Measurements from ENCODE around the gene HAL. TPM values are rescaled to one million over a fixed set of nuclear protein-coding genes. Genes with fewer than 3 reads are reported as not detected.

The HAL gene
- total RNA-seq, 2 experiments from 2014 or later, result 0.25 TPM

DNA sequence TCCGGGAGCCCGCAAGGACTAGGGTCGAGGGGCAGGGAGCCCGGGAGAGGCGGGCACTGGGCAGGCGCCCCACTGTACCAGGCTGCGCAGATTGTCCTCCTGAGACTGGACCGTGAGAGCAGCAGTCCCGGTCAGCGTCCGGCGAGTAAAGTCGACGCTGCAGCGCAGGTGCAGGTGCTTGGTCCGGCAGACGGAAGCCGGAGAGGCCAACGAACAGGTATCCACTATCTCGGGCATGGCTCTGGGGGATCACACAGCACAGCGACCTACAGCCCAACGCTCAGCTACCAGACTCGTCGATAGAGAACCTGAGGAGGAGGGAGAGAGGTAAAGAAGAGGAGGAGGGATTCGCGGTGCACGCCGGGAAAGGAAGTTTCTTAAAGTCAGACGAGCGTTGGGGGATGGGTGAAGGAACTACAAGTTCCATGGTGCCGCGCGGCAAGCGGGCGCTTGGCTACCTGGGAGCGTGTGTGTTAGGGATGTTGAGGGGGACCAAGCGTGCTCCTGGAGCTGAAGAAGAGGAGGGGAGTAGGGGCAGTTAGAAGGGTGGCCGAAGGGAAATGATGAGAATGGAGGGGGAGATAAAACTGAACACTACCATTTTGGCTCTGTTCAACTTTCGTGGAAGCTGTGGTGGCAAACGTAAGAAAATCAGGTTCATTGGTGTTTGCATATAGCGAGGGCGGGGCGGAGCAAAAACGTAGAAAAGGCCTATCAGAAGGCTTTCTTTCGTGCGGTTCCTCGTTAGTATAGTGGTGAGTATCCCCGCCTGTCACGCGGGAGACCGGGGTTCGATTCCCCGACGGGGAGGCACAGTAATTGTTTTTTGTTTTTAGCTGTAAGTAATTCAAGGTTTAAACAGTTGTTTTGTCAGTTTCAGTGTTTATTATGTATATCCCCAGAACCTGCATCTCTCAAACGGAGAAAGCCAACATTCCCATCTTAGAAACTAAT is 39.4 kb upstream of the HAL start, which contains the start of gene LTA4H:
Gene LTA4H, minus strand, starts transcription at position 305 of the 954 bp plus-strand sequence. Its CDS starts 68 bp downstream, at position 237.
- H3K27me3 Mint-ChIP-seq, result no peaks in the 10 kb centered on the region

DNA sequence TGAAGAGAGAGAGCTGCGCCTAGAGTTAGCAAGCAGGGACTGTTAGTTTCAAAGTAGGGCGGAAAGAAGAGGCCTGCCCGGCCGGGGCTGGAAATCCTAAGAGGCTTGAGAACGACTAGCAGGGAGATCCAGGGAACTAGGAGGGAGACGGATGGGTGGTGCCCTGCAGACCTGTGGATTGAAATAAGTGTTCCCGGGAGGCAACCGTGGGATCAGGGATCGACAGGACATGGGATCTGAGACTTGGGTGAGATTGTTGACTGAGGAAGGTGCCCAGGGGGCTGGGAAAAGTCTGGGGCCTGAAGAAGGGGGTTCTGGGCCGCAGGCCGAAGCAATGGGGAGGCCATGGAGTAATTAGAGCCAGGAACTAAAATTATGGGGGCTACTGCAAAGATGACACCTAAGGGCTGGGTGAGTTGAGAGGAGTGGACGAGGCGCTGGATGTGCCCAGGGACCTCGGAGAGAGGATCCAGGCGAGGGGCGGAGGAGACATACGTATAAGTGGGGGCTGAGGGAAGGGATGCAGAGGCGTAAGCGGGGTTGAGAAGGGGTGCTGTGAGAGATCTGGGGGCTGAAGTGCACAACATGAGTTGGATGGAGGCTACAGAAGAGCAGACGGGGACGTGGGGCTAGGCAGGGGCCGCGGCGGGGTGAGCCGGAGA is 38.6 kb upstream of the HAL start:
- no peak overlapping the region for H3K4me3 Mint-ChIP-seq
- CTCF ChIA-PET, result interaction anchor here (1.6 kb wide), 1 partner anchor 36 kb away, joined by 7 read pairs; no protein-coding TSS in a partner anchor
- peak; percentile 36 for DNase-seq
- no peaks in the 10 kb centered on the region for H3K9me3 Mint-ChIP-seq
- intact Hi-C loops (cut with micrococcal nuclease), result no loop called here
- TF ChIP-seq, protein P1, sequence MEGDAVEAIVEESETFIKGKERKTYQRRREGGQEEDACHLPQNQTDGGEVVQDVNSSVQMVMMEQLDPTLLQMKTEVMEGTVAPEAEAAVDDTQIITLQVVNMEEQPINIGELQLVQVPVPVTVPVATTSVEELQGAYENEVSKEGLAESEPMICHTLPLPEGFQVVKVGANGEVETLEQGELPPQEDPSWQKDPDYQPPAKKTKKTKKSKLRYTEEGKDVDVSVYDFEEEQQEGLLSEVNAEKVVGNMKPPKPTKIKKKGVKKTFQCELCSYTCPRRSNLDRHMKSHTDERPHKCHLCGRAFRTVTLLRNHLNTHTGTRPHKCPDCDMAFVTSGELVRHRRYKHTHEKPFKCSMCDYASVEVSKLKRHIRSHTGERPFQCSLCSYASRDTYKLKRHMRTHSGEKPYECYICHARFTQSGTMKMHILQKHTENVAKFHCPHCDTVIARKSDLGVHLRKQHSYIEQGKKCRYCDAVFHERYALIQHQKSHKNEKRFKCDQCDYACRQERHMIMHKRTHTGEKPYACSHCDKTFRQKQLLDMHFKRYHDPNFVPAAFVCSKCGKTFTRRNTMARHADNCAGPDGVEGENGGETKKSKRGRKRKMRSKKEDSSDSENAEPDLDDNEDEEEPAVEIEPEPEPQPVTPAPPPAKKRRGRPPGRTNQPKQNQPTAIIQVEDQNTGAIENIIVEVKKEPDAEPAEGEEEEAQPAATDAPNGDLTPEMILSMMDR (IDR thresholded peaks at IDR 0.05), result no peak
- no peak overlapping the region for H3K27ac Mint-ChIP-seq
- POLR2A ChIA-PET, result interaction anchor here (1.5 kb wide), 1 partner anchor 12 kb away, joined by 6 read pairs; no protein-coding TSS in a partner anchor
- ATAC-seq, result no peak
- H3K27me3 Mint-ChIP-seq, result no peaks in the 10 kb centered on the region
- H3K36me3 Mint-ChIP-seq (ENCODE audit: low read depth), result no peaks in the 10 kb centered on the region
- H3K4me1 Mint-ChIP-seq (ENCODE audit: low read depth), result peaks cover 23% of the 10 kb centered on the region

More for the DNA sequence above, 39.4 kb upstream of the HAL start, which contains the start of gene LTA4H:
- peaks cover 15% of the 10 kb centered on the region for H3K4me1 Mint-ChIP-seq (ENCODE audit: low read depth)
- H3K27ac Mint-ChIP-seq, result no peak within 1 kb of the TSS
- H3K36me3 Mint-ChIP-seq (ENCODE audit: low read depth), result no peaks in the 10 kb centered on the region
- ChIA-PET POLR2A (interaction anchor here (0.9 to 1.8 kb wide), 3 partner anchors 10 to 92 kb away, joined by 3 to 7 read pairs (median 6); partner anchors contain the start of genes AMDHD1 and CCDC38), CTCF (interaction anchor here (0.7 to 1.6 kb wide), 4 partner anchors 37 to 180 kb away, joined by 3 to 7 read pairs (median 4); no protein-coding TSS in a partner anchor)
- H3K9me3 Mint-ChIP-seq, result no peaks in the 10 kb centered on the region
- ATAC-seq (peak; percentile 96), DNase-seq (peak; percentile 100)
- TF ChIP-seq, protein P1 (IDR thresholded peaks at IDR 0.05), result no peak
- intact Hi-C loops (cut with micrococcal nuclease), result no loop called here
- no peak within 1 kb of the TSS for H3K4me3 Mint-ChIP-seq

DNA sequence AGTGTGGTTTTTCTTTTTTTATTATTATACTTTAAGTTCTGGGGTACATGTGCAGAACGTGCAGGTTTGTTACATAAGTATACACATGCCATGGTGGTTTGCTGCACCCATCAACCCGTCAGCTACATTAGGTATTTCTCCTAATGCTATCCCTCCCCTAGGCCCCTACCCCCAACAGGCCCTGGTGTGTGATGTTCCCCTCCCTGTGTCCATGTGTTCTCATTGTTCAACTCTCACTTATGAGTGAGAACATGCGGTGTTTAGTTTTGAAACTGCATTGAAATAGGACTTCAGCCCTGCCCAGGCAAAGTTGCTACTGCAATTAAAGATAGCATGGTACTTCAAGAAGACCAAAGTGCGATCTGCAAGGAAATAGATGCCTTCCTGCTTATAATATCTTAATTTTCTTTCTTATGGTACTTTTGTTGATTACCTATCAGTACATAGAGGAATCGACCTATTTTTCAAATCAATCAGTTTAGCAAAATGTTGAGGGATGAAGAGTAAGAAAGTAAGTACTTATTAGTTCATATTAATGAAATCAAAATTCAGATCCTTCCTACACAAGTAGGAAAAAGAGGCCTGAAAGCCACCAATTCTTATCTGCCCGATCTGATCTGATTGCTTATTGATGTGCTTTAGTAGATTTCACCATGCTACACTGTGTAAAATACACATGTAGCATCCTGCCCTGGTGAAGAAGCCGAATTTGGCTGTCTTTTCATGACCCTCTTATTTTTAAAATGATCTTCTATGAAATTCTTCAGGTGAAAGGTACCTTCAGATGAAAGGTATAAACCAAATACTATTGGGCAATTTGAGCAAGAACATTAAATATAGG is 37.6 kb upstream of the HAL start:
- intact Hi-C loops (cut with micrococcal nuclease), result no loop called here
- Mint-ChIP-seq H3K4me3 (no peak overlapping the region), H3K36me3 (ENCODE audit: low read depth) (no peaks in the 10 kb centered on the region), H3K27me3 (no peaks in the 10 kb centered on the region), H3K4me1 (ENCODE audit: low read depth) (peaks cover 27% of the 10 kb centered on the region), H3K27ac (no peak overlapping the region), H3K9me3 (no peaks in the 10 kb centered on the region)
- POLR2A ChIA-PET, result no interaction called here
- no peak for ATAC-seq
- TF ChIP-seq, protein P1 (IDR thresholded peaks at IDR 0.05), result no peak
- no peak for DNase-seq
- CTCF ChIA-PET, result interaction anchor here (2.0 kb wide), 1 partner anchor 182 kb away, joined by 12 read pairs; no protein-coding TSS in a partner anchor

DNA sequence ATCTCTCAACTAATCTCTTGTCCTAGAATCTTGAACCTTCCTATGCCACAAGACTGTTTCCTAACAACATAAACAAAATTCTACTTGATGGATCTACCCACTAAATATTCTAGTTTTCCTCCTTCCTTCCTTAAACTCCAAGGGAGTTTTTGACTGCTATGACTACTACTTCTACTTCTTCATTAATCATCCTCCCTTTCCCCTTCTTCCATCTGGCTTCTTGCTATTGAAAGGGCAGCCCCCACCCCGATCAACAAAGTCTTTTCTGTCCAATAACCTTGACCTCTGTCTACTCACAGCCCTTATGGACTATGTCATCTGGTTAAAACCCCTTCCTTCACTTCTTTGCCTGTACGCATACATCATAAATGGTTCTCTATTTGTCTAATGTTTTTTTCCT is 33.7 kb upstream of the HAL start:
- Mint-ChIP-seq H3K9me3 (no peaks in the 10 kb centered on the region), H3K27ac (no peak overlapping the region), H3K27me3 (no peaks in the 10 kb centered on the region), H3K4me3 (no peak overlapping the region), H3K36me3 (ENCODE audit: low read depth) (peaks cover 15% of the 10 kb centered on the region), H3K4me1 (ENCODE audit: low read depth) (peaks cover 27% of the 10 kb centered on the region)
- CTCF ChIA-PET, result interaction anchor here (1.1 kb wide), 1 partner anchor 185 kb away, joined by 3 read pairs; no protein-coding TSS in a partner anchor
- ATAC-seq (no peak), DNase-seq (no peak)
- TF ChIP-seq, protein P1 (IDR thresholded peaks at IDR 0.05), result no peak
- intact Hi-C loops (cut with micrococcal nuclease), result no loop called here
- POLR2A ChIA-PET, result no interaction called here

All from activated CD8-positive, alpha-beta T cell treated with anti-CD3 and anti-CD28 coated beads for 36 hours (primary cell).